Chondrocyte (in vitro differentiated cells): Measurements from ENCODE around the gene HLA-DMB. TPM values are rescaled to one million over a fixed set of nuclear protein-coding genes. Genes with fewer than 3 reads are reported as not detected.

ENCODE experiments used
- DNase-seq: peaks from one replicate; pipeline ENCODE4 v3.0.0; 2021; ENCODE audit warnings: mixed read lengths, low spot score
- H3K27ac Mint-ChIP-seq: one replicate; pipeline ENCODE4 v1.8.0; 2021; ENCODE audit warnings: mild to moderate bottlenecking, moderate library complexity, mixed read lengths; ENCODE audit not compliant: unreplicated experiment
- H3K27me3 Mint-ChIP-seq: 2 replicates; pipeline ENCODE4 v1.8.0; 2021; ENCODE audit warnings: low read depth, mixed read lengths
- H3K36me3 Mint-ChIP-seq: 2 replicates; pipeline ENCODE4 v1.8.0; 2021; ENCODE audit warnings: low read depth, mixed read lengths
- H3K4me1 Mint-ChIP-seq: 2 replicates; pipeline ENCODE4 v1.8.0; 2021; ENCODE audit warnings: low read depth, mild to moderate bottlenecking, mixed read lengths
- H3K4me3 Mint-ChIP-seq: one replicate; pipeline ENCODE4 v1.8.0; 2021; ENCODE audit warnings: mild to moderate bottlenecking, moderate library complexity, mixed read lengths; ENCODE audit not compliant: unreplicated experiment
- H3K9me3 Mint-ChIP-seq: 2 replicates; pipeline ENCODE4 v1.8.0; 2021; ENCODE audit warnings: low read depth, mixed read lengths
- total RNA-seq: library from RNA; stranded (reverse); gene quantifications from 3 replicates; pipeline ENCODE4 v1.2.1, GENCODE V29; 2021
- TF ChIP-seq, protein P1 (sequence below): fragments of 200-600 bp; sonication (generic); IDR thresholded peaks from 2 replicates; pipeline ENCODE4 v1.5.0; 2021; ENCODE audit warnings: antibody characterized with exemption, mild to moderate bottlenecking, moderate library complexity

Gene HLA-DMB
- total RNA-seq, 1 donor from 2014 or later = not detected

DNA sequence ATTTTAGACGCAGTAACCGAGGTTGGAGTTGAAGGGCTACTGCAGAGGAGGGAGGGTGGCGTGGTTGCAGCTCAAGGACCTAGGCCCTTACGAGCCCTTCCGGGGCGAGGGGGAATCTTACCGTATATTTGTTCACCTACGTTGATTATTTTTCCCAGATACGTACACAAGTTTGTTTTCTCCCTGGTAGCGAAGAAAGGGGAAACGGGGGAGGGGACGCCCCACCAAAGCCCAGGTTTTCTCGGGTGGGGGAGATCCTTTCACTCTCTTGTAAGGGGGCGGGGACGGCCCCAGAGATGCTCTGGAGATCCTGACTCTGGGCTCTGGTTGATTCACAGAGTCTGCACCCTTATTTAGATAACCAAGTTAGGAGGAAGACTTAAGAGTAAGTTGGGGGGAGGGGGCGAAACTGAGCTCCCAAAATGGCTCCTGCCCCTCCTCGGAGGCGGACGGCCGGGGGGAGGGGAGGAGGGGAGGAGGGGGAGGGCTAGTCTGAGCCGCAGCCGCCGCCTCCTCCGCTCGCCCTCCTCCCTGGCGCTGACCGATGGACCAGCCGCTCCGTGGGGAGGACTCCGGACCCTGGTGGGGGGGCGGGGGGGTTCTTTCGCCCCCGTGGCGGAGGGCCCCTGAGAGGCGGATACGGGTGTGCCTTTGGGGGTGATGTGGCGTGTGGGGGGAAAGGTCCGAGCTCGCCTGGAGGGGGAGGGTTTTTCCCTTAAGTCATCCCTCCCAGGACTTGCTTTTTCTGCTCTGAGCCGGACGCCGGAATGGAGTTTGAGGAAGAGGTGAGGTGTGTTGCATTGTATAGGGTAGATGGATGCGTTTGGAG lies 29.8 kb upstream of the HLA-DMB start:
- Mint-ChIP-seq H3K9me3 (no peaks in the 10 kb centered on the region), H3K4me1 (peaks cover 29% of the 10 kb centered on the region), H3K4me3 (peak overlapping the region; percentile 94), H3K36me3 (peaks cover 39% of the 10 kb centered on the region), H3K27ac (peak overlapping the region; percentile 100), H3K27me3 (no peaks in the 10 kb centered on the region)
- TF ChIP-seq, protein P1, sequence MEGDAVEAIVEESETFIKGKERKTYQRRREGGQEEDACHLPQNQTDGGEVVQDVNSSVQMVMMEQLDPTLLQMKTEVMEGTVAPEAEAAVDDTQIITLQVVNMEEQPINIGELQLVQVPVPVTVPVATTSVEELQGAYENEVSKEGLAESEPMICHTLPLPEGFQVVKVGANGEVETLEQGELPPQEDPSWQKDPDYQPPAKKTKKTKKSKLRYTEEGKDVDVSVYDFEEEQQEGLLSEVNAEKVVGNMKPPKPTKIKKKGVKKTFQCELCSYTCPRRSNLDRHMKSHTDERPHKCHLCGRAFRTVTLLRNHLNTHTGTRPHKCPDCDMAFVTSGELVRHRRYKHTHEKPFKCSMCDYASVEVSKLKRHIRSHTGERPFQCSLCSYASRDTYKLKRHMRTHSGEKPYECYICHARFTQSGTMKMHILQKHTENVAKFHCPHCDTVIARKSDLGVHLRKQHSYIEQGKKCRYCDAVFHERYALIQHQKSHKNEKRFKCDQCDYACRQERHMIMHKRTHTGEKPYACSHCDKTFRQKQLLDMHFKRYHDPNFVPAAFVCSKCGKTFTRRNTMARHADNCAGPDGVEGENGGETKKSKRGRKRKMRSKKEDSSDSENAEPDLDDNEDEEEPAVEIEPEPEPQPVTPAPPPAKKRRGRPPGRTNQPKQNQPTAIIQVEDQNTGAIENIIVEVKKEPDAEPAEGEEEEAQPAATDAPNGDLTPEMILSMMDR = no peak
- DNase-seq = peak; percentile 90

DNA sequence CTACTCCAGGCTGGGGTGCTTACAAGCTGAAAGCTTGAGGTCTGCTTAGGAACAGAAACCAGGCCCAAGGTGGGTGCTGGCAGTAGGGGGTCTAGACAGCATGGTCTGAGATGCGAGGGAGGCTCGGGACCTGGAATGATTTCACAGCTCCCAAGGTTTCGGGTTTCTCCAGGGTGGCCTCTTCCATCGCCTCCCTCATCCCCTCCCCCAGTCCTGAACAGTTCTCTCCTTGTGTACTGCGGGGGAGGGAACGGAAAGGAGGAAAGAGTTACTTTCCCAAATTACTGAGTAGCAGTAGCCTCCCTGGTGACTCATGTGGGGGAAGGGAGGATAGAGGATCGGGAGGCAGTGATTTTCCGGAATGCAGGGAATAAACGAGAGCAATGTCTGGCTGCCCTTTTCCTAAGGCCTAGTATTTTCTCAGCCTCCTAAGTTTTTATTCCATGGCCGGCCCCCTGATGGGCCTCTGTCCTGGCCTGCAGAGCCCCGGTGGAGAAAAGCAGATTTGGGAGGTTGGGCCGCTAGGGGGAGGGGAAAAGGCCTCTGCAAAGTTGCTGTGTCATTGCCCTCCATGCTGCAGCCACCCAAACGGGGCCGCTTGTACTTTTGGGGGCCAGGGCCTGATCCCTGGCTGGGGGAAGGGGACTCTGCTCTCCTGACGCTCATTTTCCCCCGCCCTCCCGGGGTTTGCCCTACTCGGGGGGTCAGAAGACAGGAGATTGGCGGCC lies 29.0 kb upstream of the HLA-DMB start:
- peak; percentile 84 for DNase-seq
- H3K36me3 Mint-ChIP-seq = peaks cover 31% of the 10 kb centered on the region
- H3K27ac Mint-ChIP-seq = peak overlapping the region; percentile 100
- H3K9me3 Mint-ChIP-seq = no peaks in the 10 kb centered on the region
- H3K27me3 Mint-ChIP-seq = no peaks in the 10 kb centered on the region
- peak overlapping the region; percentile 94 for H3K4me3 Mint-ChIP-seq
- H3K4me1 Mint-ChIP-seq = peaks cover 24% of the 10 kb centered on the region
- TF ChIP-seq, protein P1 = peak; percentile 51

DNA sequence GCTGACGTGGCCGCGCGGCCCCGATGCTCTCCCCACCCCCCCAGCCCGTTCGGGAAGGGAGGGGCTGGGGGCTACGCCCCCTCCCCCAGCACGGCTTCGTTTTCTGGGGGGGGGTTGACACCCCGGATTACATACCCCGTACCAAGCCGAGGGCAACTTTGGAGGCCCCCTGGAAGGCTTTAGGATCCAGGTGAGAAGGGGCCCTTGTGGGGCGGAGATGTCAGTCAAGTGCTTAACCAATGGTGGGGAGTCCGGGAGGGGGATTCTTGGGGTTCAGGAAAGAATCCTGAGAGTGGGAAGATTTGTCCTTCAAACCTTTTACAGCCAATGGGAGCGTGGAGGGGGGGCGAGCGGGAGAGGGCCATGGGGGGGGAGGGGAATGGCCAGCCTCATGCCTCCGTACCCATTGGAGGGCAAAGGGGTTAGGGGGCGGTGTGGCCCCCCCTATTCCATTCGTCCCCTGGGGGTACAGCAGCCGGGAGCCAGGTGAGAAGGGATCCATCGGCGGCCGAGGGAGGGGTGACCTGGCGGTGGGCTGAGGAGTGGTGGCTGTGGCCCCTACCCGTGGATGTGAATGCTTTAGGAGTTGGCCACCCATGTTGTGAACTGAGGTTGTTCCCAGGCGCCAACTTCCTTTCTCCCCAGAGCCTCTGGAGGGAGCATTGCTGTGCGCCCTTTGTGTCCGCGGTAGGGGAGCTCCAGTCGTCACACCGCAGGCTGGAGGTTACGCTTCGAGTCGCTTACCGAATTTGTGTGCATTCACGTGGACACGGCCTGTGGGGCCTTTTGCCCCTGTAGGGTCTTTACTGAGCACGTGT lies 28.2 kb upstream of the HLA-DMB start:
- peaks cover 23% of the 10 kb centered on the region for H3K4me1 Mint-ChIP-seq
- DNase-seq = peak; percentile 91

DNA sequence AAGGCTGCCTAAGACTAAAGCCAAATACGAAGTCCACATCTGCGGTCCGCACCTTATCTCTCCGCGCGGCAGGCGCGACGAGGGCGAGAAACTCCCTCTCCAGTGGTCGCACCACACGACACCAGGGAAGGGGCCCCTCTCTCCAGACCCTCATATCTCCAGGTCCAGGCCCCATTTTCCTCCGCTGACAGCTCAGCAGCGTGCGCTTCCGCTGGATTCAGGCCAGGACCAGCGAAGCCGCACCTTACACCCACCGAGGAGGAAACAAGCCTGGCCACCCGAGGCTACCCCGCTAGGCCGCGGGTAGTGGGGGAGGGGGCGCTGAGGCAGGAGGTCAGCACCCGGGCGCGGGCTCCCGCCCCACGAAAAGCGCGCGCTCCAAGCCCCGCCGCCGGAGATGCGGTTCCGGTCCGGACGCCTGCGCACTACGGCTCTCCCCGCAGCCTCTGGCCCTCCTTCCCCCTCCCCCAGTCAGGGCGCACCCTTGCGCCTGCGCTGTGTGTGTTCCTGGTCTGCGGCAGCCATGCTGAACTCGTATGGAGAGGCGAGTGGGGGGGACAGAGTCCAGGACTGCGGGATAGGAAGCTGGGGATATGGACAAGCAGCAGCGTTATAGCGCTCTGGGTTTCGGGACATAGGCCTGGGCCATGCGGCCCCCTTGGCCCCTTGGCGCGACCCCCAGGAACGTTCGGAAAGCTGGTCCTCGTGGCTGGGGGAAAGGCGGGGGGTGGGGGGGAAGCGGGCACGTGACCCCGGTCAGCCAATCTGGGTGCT lies 27.5 kb upstream of the HLA-DMB start, which contains the start of gene BRD2:
Gene BRD2, plus strand, starts transcription at position 502 of the 774 bp plus-strand sequence. CDS start 4,305 bp downstream, outside the sequence.
- Mint-ChIP-seq H3K27ac (peak within 1 kb of the TSS; percentile 100), H3K4me1 (peaks cover 23% of the 10 kb centered on the region), H3K27me3 (no peaks in the 10 kb centered on the region), H3K4me3 (peak within 1 kb of the TSS; percentile 94), H3K36me3 (peaks cover 17% of the 10 kb centered on the region), H3K9me3 (no peaks in the 10 kb centered on the region)
- peak; percentile 98 for DNase-seq
- TF ChIP-seq, protein P1 = no peak

More for the DNA sequence above, 28.2 kb upstream of the HLA-DMB start:
- Mint-ChIP-seq H3K4me3 (peak overlapping the region; percentile 94), H3K27me3 (no peaks in the 10 kb centered on the region), H3K9me3 (no peaks in the 10 kb centered on the region), H3K36me3 (peaks cover 25% of the 10 kb centered on the region), H3K27ac (peak overlapping the region; percentile 100)
- TF ChIP-seq, protein P1 = peak; percentile 52
